ENCODE data around the gene SNRPA1.

GRCh38 chr15:101280007-101280406 lies 15.0 kb downstream of the SNRPA1 start:
- TF ChIP-seq, protein P1, sequence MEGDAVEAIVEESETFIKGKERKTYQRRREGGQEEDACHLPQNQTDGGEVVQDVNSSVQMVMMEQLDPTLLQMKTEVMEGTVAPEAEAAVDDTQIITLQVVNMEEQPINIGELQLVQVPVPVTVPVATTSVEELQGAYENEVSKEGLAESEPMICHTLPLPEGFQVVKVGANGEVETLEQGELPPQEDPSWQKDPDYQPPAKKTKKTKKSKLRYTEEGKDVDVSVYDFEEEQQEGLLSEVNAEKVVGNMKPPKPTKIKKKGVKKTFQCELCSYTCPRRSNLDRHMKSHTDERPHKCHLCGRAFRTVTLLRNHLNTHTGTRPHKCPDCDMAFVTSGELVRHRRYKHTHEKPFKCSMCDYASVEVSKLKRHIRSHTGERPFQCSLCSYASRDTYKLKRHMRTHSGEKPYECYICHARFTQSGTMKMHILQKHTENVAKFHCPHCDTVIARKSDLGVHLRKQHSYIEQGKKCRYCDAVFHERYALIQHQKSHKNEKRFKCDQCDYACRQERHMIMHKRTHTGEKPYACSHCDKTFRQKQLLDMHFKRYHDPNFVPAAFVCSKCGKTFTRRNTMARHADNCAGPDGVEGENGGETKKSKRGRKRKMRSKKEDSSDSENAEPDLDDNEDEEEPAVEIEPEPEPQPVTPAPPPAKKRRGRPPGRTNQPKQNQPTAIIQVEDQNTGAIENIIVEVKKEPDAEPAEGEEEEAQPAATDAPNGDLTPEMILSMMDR (IDR thresholded peaks at IDR 0.05; ENCODE audit: low read depth, low read length), result no peak
- no peak for TF ChIP-seq EZH2phosphoT487 (IDR thresholded peaks at IDR 0.05; ENCODE audit: low read depth)
